Suppressor macrophage treated with lipopolysaccharide for 1 hour (primary cell): Measurements from ENCODE around the gene SEMA5A.

Experiments
- DNase-seq, 3 donors: peaks; one replicate each; pipeline ENCODE4 v3.0.0-alpha.2; 2020 to 2022

Gene SEMA5A

GRCh38 chr5:9513827-9514226 lies 32.0 kb downstream of the SEMA5A start:
- peak in 1 of 3 donors; percentile 3 for DNase-seq

- no peak for DNase-seq
These were observed 33.4 kb downstream of the SEMA5A start for GRCh38 chr5:9512457-9512856.

- DNase-seq = no peak
These were observed 37.9 kb downstream of the SEMA5A start for GRCh38 chr5:9507974-9508373.

- DNase-seq = no peak
These were observed 40.6 kb downstream of the SEMA5A start for GRCh38 chr5:9505225-9505624.

- no peak for DNase-seq
These were observed 43.0 kb downstream of the SEMA5A start for GRCh38 chr5:9502864-9503263.

- DNase-seq = no peak
These were observed 43.6 kb downstream of the SEMA5A start for GRCh38 chr5:9502050-9502834.

GRCh38 chr5:9500625-9501024 lies 45.2 kb downstream of the SEMA5A start:
- no peak for DNase-seq

- no peak for DNase-seq
These were observed 45.7 kb downstream of the SEMA5A start for GRCh38 chr5:9500193-9500592.

- DNase-seq = no peak
These were observed 46.4 kb downstream of the SEMA5A start for GRCh38 chr5:9499498-9499876.

GRCh38 chr5:9498541-9499497 lies 47.1 kb downstream of the SEMA5A start:
- DNase-seq = peak in 1 of 3 donors; percentile 12

- DNase-seq = no peak
These were observed 48.5 kb downstream of the SEMA5A start for GRCh38 chr5:9497347-9497746.

- no peak for DNase-seq
These were observed 49.1 kb downstream of the SEMA5A start for GRCh38 chr5:9496801-9497200.

GRCh38 chr5:9495121-9495520 lies 50.8 kb downstream of the SEMA5A start:
- DNase-seq = no peak

GRCh38 chr5:9494301-9494700 lies 51.6 kb downstream of the SEMA5A start:
- DNase-seq = no peak

- DNase-seq = no peak
These were observed 55.3 kb downstream of the SEMA5A start for GRCh38 chr5:9490494-9491097.

GRCh38 chr5:9483779-9484178 lies 62.1 kb downstream of the SEMA5A start:
- DNase-seq = no peak

- DNase-seq = peak in 1 of 3 donors; percentile 10
These were observed 62.6 kb downstream of the SEMA5A start for GRCh38 chr5:9483243-9483642.

- no peak for DNase-seq
These were observed 63.5 kb downstream of the SEMA5A start for GRCh38 chr5:9482381-9482780.

- DNase-seq = no peak
These were observed 65.4 kb downstream of the SEMA5A start for GRCh38 chr5:9480499-9480898.

- DNase-seq = no peak
These were observed 65.9 kb downstream of the SEMA5A start for GRCh38 chr5:9479990-9480389.

- no peak for DNase-seq
These were observed 66.5 kb downstream of the SEMA5A start for GRCh38 chr5:9479361-9479760.

- DNase-seq = no peak
These were observed 68.3 kb downstream of the SEMA5A start for GRCh38 chr5:9477537-9477936.

- no peak for DNase-seq
These were observed 71.5 kb downstream of the SEMA5A start for GRCh38 chr5:9474219-9475002.
